ENCODE results near the gene CLGN. TPM values are rescaled to one million over a fixed set of nuclear protein-coding genes. Genes with fewer than 3 reads are reported as not detected.

The CLGN gene
- polyA plus RNA-seq, 1 donor: 1.9 TPM

DNA sequence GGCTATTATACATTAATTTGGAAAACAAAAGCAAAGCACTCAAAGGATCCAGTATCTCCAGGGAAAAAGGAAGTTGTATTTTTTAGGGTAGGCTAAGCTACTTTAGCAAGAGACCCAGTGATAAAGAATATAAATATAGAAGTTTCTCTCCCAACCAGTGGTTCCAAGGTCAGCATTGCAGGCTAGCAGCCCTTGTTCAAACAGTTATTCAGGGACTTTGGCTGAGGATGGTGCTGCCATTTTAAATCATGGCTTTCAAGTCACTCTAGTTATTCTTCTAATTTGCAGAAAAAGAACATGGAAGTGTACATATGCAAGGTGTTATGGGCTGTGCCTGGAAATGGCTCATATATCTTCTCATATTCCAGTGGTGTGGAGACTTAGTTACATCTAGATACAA, 44.7 kb downstream of the CLGN start:
- H3K27me3 ChIP-seq (ENCODE audit: control insufficient read depth, insufficient read depth, low read length): no peaks in the 10 kb centered on the region
- no peaks in the 10 kb centered on the region for H3K4me1 ChIP-seq (ENCODE audit: control insufficient read depth, insufficient read depth, low read length)
- peaks cover 2% of the 10 kb centered on the region for H3K36me3 ChIP-seq (ENCODE audit: control insufficient read depth, insufficient read depth, low read length)
- H3K9me3 ChIP-seq (ENCODE audit: control insufficient read depth, low read depth, low read length): no peaks in the 10 kb centered on the region
- no peak overlapping the region for H3K27ac ChIP-seq (ENCODE audit: low read length)
- DNase-seq: no peak
- no peak overlapping the region for H3K4me3 ChIP-seq (ENCODE audit: low read length)

GRCh38 chr4:140374130-140374477, 53.3 kb downstream of the CLGN start:
- Histone ChIP-seq H3K27me3 (ENCODE audit: control insufficient read depth, insufficient read depth, low read length) (no peaks in the 10 kb centered on the region), H3K4me3 (ENCODE audit: low read length) (peak overlapping the region; percentile 76), H3K36me3 (ENCODE audit: control insufficient read depth, insufficient read depth, low read length) (no peaks in the 10 kb centered on the region), H3K4me1 (ENCODE audit: control insufficient read depth, insufficient read depth, low read length) (peaks cover 11% of the 10 kb centered on the region), H3K27ac (ENCODE audit: low read length) (peak overlapping the region; percentile 88), H3K9me3 (ENCODE audit: control insufficient read depth, low read depth, low read length) (no peaks in the 10 kb centered on the region)
- WGBS (ENCODE audit: insufficient coverage, low lambda C conversion rate): 10% methylated on average over 4 of the region's 8 CpGs
- DNase-seq: no peak

DNA sequence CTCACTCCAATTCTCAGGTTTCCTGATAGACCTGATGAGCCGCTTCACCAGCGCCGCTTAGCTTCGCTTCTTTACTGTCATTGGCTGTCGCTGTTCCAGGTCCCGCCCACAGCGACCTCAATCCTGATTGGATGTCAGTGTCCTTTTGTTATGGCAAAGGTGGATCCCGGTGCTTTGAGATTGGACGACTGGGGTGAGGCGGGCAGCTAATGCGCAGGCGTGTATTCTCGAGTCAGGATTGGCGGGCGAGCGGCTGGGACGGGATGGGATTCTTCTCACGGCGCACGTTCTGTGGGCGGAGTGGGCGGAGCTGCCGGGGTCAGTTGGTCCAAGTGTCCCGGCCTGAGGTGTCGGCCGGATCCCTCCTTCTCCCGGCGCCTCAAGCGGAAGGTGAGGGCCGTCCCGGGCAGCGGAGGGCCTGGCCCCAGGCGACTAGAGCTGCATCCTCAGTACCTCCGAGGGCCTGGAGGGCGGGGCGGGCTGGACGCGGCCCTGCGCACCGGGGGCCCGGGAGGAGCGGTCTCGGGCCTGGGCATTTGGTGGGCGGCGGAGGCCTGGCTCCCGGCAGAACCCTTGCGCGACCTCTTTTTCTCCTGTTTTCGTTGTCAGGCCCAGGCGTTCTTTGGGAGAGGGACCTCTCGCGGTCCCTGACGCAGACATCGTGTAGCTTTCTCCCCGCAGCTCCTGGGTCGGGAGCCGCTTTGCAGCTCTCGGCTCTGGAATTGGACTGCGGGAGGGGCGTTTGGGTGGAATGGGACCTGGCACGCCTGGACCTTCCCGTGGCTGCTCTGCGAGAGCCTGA, 53.9 kb downstream of the CLGN start, which contains the start of gene SCOC:
TSS of gene SCOC (plus strand) at position 319 of the 802 bp plus-strand sequence. CDS start 5,525 bp downstream, outside the sequence.
- Histone ChIP-seq H3K27me3 (ENCODE audit: control insufficient read depth, insufficient read depth, low read length) (no peaks in the 10 kb centered on the region), H3K36me3 (ENCODE audit: control insufficient read depth, insufficient read depth, low read length) (no peaks in the 10 kb centered on the region), H3K4me1 (ENCODE audit: control insufficient read depth, insufficient read depth, low read length) (peaks cover 11% of the 10 kb centered on the region), H3K4me3 (ENCODE audit: low read length) (peak within 1 kb of the TSS; percentile 76), H3K27ac (ENCODE audit: low read length) (peak within 1 kb of the TSS; percentile 88), H3K9me3 (ENCODE audit: control insufficient read depth, low read depth, low read length) (no peaks in the 10 kb centered on the region)
- whole genome bisulfite sequencing (ENCODE audit: insufficient coverage, low lambda C conversion rate): no CpG with 5 or more reads among the region's 63 CpGs
- peak; percentile 99 to 100 for DNase-seq

DNA sequence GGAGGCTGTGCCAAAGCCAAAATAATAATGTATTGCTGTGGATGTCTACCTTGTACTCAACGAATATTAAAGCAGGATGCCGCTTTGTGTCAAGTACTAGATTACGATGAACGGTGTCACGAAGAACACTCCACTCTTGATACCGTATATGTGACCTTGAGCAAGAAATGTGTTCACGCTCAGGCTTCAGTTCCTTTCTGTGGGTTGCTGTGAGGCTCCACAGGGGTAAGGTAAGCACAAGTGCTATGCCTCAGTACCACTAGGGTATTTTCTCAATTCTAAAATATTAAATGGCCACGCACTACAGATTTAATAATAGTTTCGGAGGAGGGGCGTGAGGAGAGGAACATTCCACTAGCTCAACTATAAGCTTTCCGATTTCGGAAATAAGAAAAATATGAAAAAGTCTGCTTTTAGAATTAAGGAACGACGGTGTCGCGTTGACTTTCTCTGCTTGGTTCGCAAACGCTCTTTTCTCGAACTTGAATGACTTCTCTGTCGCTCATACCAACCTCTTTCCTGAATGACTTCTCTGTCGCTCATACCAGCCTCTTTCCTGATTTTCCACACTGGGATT, 54.6 kb downstream of the CLGN start:
- peak in 1 of 2 donors; percentile 55 for DNase-seq

DNA sequence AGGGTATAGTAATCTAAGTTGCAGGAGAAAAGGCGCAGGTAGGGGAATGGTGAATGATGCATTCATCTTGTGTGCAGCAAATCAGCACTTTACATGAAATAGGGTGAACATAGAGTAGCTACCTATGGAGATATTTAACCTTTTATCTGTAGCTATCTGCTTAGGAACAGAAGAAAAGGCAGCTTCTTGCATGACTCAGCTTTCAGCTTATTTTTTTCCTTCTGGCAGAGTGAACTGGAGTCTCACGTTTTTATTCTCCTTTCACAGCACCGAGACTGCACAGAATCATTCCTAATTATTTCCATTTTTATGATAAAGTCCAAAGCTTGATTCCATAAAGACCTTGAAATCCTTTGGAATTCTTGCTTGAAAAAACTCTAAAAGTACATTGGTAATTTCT, 58.8 kb downstream of the CLGN start:
- no peak for DNase-seq
- no peak overlapping the region for H3K27ac ChIP-seq (ENCODE audit: low read length)
- no peaks in the 10 kb centered on the region for H3K9me3 ChIP-seq (ENCODE audit: control insufficient read depth, low read depth, low read length)
- H3K36me3 ChIP-seq (ENCODE audit: control insufficient read depth, insufficient read depth, low read length): no peaks in the 10 kb centered on the region
- peaks cover 6% of the 10 kb centered on the region for H3K4me1 ChIP-seq (ENCODE audit: control insufficient read depth, insufficient read depth, low read length)
- H3K4me3 ChIP-seq (ENCODE audit: low read length): no peak overlapping the region
- no peaks in the 10 kb centered on the region for H3K27me3 ChIP-seq (ENCODE audit: control insufficient read depth, insufficient read depth, low read length)
- 87% methylated on average over 3 of the region's 3 CpGs for WGBS (ENCODE audit: insufficient coverage, low lambda C conversion rate)

More for the DNA sequence above, 54.6 kb downstream of the CLGN start:
- Histone ChIP-seq H3K27ac (ENCODE audit: low read length) (peak overlapping the region; percentile 72), H3K9me3 (ENCODE audit: control insufficient read depth, low read depth, low read length) (no peaks in the 10 kb centered on the region), H3K36me3 (ENCODE audit: control insufficient read depth, insufficient read depth, low read length) (no peaks in the 10 kb centered on the region), H3K27me3 (ENCODE audit: control insufficient read depth, insufficient read depth, low read length) (no peaks in the 10 kb centered on the region), H3K4me1 (ENCODE audit: control insufficient read depth, insufficient read depth, low read length) (peaks cover 11% of the 10 kb centered on the region), H3K4me3 (ENCODE audit: low read length) (peak overlapping the region; percentile 76)
- WGBS (ENCODE audit: insufficient coverage, low lambda C conversion rate): 0% methylated on average over 2 of the region's 21 CpGs

GRCh38 chr4:140367738-140368137, 59.7 kb downstream of the CLGN start:
- H3K27me3 ChIP-seq (ENCODE audit: control insufficient read depth, insufficient read depth, low read length): no peaks in the 10 kb centered on the region
- 100% methylated on average over 1 of the region's 2 CpGs for WGBS (ENCODE audit: insufficient coverage, low lambda C conversion rate)
- no peak overlapping the region for H3K4me3 ChIP-seq (ENCODE audit: low read length)
- no peak for DNase-seq
- H3K36me3 ChIP-seq (ENCODE audit: control insufficient read depth, insufficient read depth, low read length): no peaks in the 10 kb centered on the region
- no peak overlapping the region for H3K27ac ChIP-seq (ENCODE audit: low read length)
- peaks cover 13% of the 10 kb centered on the region for H3K4me1 ChIP-seq (ENCODE audit: control insufficient read depth, insufficient read depth, low read length)
- no peaks in the 10 kb centered on the region for H3K9me3 ChIP-seq (ENCODE audit: control insufficient read depth, low read depth, low read length)

GRCh38 chr4:140363558-140363957, 63.9 kb downstream of the CLGN start:
- no peaks in the 10 kb centered on the region for H3K27me3 ChIP-seq (ENCODE audit: control insufficient read depth, insufficient read depth, low read length)
- H3K9me3 ChIP-seq (ENCODE audit: control insufficient read depth, low read depth, low read length): no peaks in the 10 kb centered on the region
- H3K27ac ChIP-seq (ENCODE audit: low read length): peak overlapping the region; percentile 77
- no peak overlapping the region for H3K4me3 ChIP-seq (ENCODE audit: low read length)
- DNase-seq: peak in 1 of 2 donors; percentile 51
- no peaks in the 10 kb centered on the region for H3K36me3 ChIP-seq (ENCODE audit: control insufficient read depth, insufficient read depth, low read length)
- peaks cover 11% of the 10 kb centered on the region for H3K4me1 ChIP-seq (ENCODE audit: control insufficient read depth, insufficient read depth, low read length)

- peak overlapping the region; percentile 77 for H3K27ac ChIP-seq (ENCODE audit: low read length)
- no peaks in the 10 kb centered on the region for H3K27me3 ChIP-seq (ENCODE audit: control insufficient read depth, insufficient read depth, low read length)
- no CpG with 5 or more reads among the region's 3 CpGs for WGBS (ENCODE audit: insufficient coverage, low lambda C conversion rate)
- no peaks in the 10 kb centered on the region for H3K36me3 ChIP-seq (ENCODE audit: control insufficient read depth, insufficient read depth, low read length)
- H3K4me1 ChIP-seq (ENCODE audit: control insufficient read depth, insufficient read depth, low read length): peaks cover 11% of the 10 kb centered on the region
- H3K4me3 ChIP-seq (ENCODE audit: low read length): no peak overlapping the region
- DNase-seq: peak; percentile 91 to 92
- no peaks in the 10 kb centered on the region for H3K9me3 ChIP-seq (ENCODE audit: control insufficient read depth, low read depth, low read length)
Measured at GRCh38 chr4:140363051-140363450, 64.4 kb downstream of the CLGN start.

GRCh38 chr4:140361099-140361498, 66.3 kb downstream of the CLGN start:
- H3K9me3 ChIP-seq (ENCODE audit: control insufficient read depth, low read depth, low read length): no peaks in the 10 kb centered on the region
- H3K4me1 ChIP-seq (ENCODE audit: control insufficient read depth, insufficient read depth, low read length): peaks cover 11% of the 10 kb centered on the region
- no CpG with 5 or more reads among the region's 4 CpGs for WGBS (ENCODE audit: insufficient coverage, low lambda C conversion rate)
- no peaks in the 10 kb centered on the region for H3K36me3 ChIP-seq (ENCODE audit: control insufficient read depth, insufficient read depth, low read length)
- H3K27me3 ChIP-seq (ENCODE audit: control insufficient read depth, insufficient read depth, low read length): no peaks in the 10 kb centered on the region
- H3K4me3 ChIP-seq (ENCODE audit: low read length): no peak overlapping the region
- no peak for DNase-seq
- no peak overlapping the region for H3K27ac ChIP-seq (ENCODE audit: low read length)

DNA sequence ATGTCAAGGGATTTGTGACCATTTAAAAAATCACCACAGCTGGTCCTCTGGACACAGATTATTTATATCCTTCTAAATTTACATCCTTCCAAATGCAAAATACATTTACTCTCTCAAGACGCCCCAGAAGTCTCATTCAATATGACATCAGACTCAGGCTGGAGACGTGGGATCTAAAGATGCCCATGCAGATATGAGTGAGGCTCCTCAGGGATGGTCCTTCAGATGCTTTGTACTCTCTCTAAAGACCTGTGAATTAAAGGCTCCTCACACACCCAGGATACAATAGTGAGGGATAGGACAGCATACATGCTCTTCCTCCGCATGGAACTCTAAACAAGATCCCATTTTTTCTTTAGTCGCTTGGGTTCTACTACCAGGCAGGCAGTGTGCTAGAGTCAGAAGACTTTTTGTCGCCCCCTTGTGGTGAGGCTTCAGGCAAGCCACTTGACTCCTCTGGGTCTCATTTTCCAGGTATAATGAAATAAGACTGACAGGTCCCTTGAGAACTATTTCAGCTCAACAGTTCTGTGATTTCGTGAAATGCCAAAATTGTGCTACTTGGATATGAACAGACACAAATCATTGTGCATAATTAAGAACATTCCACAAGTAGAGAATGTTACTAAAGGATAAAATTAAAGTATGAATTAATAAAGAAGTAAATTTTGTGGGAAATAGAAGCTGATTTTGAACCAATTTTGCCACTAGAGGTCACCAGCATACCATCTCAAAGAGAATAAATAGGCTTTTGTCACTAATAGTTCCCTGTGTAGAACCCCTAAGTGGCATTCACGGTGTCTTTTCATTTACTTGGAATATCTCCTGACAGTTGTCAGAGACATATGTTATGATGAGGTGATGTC, 67.7 kb downstream of the CLGN start:
- peak; percentile 64 to 66 for DNase-seq
- Histone ChIP-seq H3K36me3 (ENCODE audit: control insufficient read depth, insufficient read depth, low read length) (no peaks in the 10 kb centered on the region), H3K4me3 (ENCODE audit: low read length) (no peak overlapping the region), H3K27me3 (ENCODE audit: control insufficient read depth, insufficient read depth, low read length) (no peaks in the 10 kb centered on the region), H3K4me1 (ENCODE audit: control insufficient read depth, insufficient read depth, low read length) (peaks cover 11% of the 10 kb centered on the region), H3K9me3 (ENCODE audit: control insufficient read depth, low read depth, low read length) (no peaks in the 10 kb centered on the region), H3K27ac (ENCODE audit: low read length) (no peak overlapping the region)
- WGBS (ENCODE audit: insufficient coverage, low lambda C conversion rate): 20% methylated on average over 1 of the region's 7 CpGs
